ENCODE data around the gene FMO3. TPM values are rescaled to one million over a fixed set of nuclear protein-coding genes. Genes with fewer than 3 reads are reported as not detected.
A peak's percentile ranks its signal among the peaks of the same experiment; 100 is the strongest.

FMO3 gene
- total RNA-seq, 1 donor from 2014 or later: not detected

- Histone ChIP-seq H3K4me1 (ENCODE audit: insufficient read depth, low read length) (no peaks in the 10 kb centered on the region), H3K27me3 (ENCODE audit: insufficient read depth, low read length) (no peaks in the 10 kb centered on the region), H4K20me1 (ENCODE audit: insufficient read depth, low read length) (no peaks in the 10 kb centered on the region), H3K79me2 (ENCODE audit: insufficient read depth, low read length) (no peaks in the 10 kb centered on the region), H3K4me3 (ENCODE audit: insufficient read depth, low read depth, low read length) (no peak overlapping the region), H3K9ac (ENCODE audit: low read length) (no peak overlapping the region), H3K9me3 (ENCODE audit: insufficient read depth, low read depth, low read length) (no peaks in the 10 kb centered on the region), H3K4me2 (ENCODE audit: low read length) (no peak overlapping the region), H3K27ac (ENCODE audit: low read depth, low read length) (no peak overlapping the region), H2AFZ (ENCODE audit: low read depth, low read length) (no peak overlapping the region), H3K36me3 (ENCODE audit: insufficient read depth, low read length) (no peaks in the 10 kb centered on the region)
- Mint-ChIP-seq H3K4me3 (ENCODE audit: unreplicated experiment) (no peak overlapping the region), H3K27me3 (ENCODE audit: low read depth, unreplicated experiment) (no peaks in the 10 kb centered on the region), H3K36me3 (ENCODE audit: low read depth, unreplicated experiment) (no peaks in the 10 kb centered on the region), H3K4me1 (ENCODE audit: low read depth, unreplicated experiment) (no peaks in the 10 kb centered on the region), H3K9me3 (ENCODE audit: unreplicated experiment) (no peaks in the 10 kb centered on the region), H3K27ac (ENCODE audit: unreplicated experiment) (no peak overlapping the region)
- DNase-seq (ENCODE audit: low read depth) (no peak), FAIRE-seq (no peak)
- TF ChIP-seq CTCF (IDR thresholded peaks at IDR 0.05; ENCODE audit: insufficient read depth, low read depth, low read length) (no peak), EZH2 (IDR thresholded peaks at IDR 0.05; ENCODE audit: insufficient read depth, low read length) (no peak)
These were observed 24.7 kb downstream of the FMO3 start for GRCh38 chr1:171115280-171115897.

DNA sequence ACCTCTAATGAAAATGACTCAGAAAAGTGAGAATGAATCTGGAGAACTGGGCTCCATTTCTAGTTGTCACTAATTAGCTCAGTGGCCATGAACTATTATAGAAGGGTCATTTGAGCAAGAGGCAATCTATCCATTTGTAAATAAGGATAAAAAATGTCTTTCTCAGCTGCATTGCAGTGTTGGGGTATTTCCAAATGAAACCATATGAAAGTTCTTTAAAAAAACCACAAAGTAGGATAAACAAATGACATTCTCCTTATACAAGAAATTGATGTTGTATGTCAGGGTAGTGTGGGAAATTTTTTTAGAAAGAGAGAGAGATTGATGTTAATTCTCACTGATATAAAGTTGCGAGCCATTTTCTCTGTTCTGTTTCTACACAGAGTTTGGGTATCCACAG is 26.0 kb downstream of the FMO3 start:
- TF ChIP-seq CTCF (IDR thresholded peaks at IDR 0.05; ENCODE audit: insufficient read depth, low read depth, low read length) (no peak), EZH2 (IDR thresholded peaks at IDR 0.05; ENCODE audit: insufficient read depth, low read length) (no peak)
- H3K79me2 ChIP-seq (ENCODE audit: insufficient read depth, low read length): no peaks in the 10 kb centered on the region
- Mint-ChIP-seq H3K4me3 (ENCODE audit: unreplicated experiment) (no peak overlapping the region), H3K36me3 (ENCODE audit: low read depth, unreplicated experiment) (no peaks in the 10 kb centered on the region), H3K9me3 (ENCODE audit: unreplicated experiment) (no peaks in the 10 kb centered on the region), H3K27ac (ENCODE audit: unreplicated experiment) (no peak overlapping the region), H3K4me1 (ENCODE audit: low read depth, unreplicated experiment) (no peaks in the 10 kb centered on the region), H3K27me3 (ENCODE audit: low read depth, unreplicated experiment) (no peaks in the 10 kb centered on the region)
- H3K4me3 ChIP-seq (ENCODE audit: insufficient read depth, low read depth, low read length): no peak overlapping the region
- no peaks in the 10 kb centered on the region for H3K27me3 ChIP-seq (ENCODE audit: insufficient read depth, low read length)
- no peaks in the 10 kb centered on the region for H3K4me1 ChIP-seq (ENCODE audit: insufficient read depth, low read length)
- H2AFZ ChIP-seq (ENCODE audit: low read depth, low read length): no peak overlapping the region
- H4K20me1 ChIP-seq (ENCODE audit: insufficient read depth, low read length): no peaks in the 10 kb centered on the region
- H3K9ac ChIP-seq (ENCODE audit: low read length): no peak overlapping the region
- H3K36me3 ChIP-seq (ENCODE audit: insufficient read depth, low read length): no peaks in the 10 kb centered on the region
- no peak for FAIRE-seq
- DNase-seq (ENCODE audit: low read depth): peak; percentile 25
- H3K4me2 ChIP-seq (ENCODE audit: low read length): no peak overlapping the region
- H3K9me3 ChIP-seq (ENCODE audit: insufficient read depth, low read depth, low read length): no peaks in the 10 kb centered on the region
- no peak overlapping the region for H3K27ac ChIP-seq (ENCODE audit: low read depth, low read length)

- Histone ChIP-seq H3K4me3 (ENCODE audit: insufficient read depth, low read depth, low read length) (no peak overlapping the region), H3K27ac (ENCODE audit: low read depth, low read length) (no peak overlapping the region), H3K4me2 (ENCODE audit: low read length) (no peak overlapping the region), H3K9ac (ENCODE audit: low read length) (no peak overlapping the region), H3K79me2 (ENCODE audit: insufficient read depth, low read length) (no peaks in the 10 kb centered on the region), H4K20me1 (ENCODE audit: insufficient read depth, low read length) (no peaks in the 10 kb centered on the region), H3K27me3 (ENCODE audit: insufficient read depth, low read length) (no peaks in the 10 kb centered on the region), H3K36me3 (ENCODE audit: insufficient read depth, low read length) (no peaks in the 10 kb centered on the region), H2AFZ (ENCODE audit: low read depth, low read length) (no peak overlapping the region), H3K4me1 (ENCODE audit: insufficient read depth, low read length) (no peaks in the 10 kb centered on the region), H3K9me3 (ENCODE audit: insufficient read depth, low read depth, low read length) (no peaks in the 10 kb centered on the region)
- DNase-seq (ENCODE audit: low read depth) (no peak), FAIRE-seq (no peak)
- Mint-ChIP-seq H3K4me1 (ENCODE audit: low read depth, unreplicated experiment) (no peaks in the 10 kb centered on the region), H3K9me3 (ENCODE audit: unreplicated experiment) (no peaks in the 10 kb centered on the region), H3K27ac (ENCODE audit: unreplicated experiment) (no peak overlapping the region), H3K4me3 (ENCODE audit: unreplicated experiment) (no peak overlapping the region), H3K27me3 (ENCODE audit: low read depth, unreplicated experiment) (no peaks in the 10 kb centered on the region), H3K36me3 (ENCODE audit: low read depth, unreplicated experiment) (no peaks in the 10 kb centered on the region)
- TF ChIP-seq EZH2 (IDR thresholded peaks at IDR 0.05; ENCODE audit: insufficient read depth, low read length) (no peak), CTCF (IDR thresholded peaks at IDR 0.05; ENCODE audit: insufficient read depth, low read depth, low read length) (no peak)
These were observed 26.4 kb downstream of the FMO3 start for GRCh38 chr1:171117085-171117484.
